Measurements from ENCODE around the gene SARNP.

Gene SARNP

GRCh38 chr12:55812088-55812487, 5.4 kb downstream of the SARNP start:
- in situ Hi-C loops (cut with MboI; ENCODE audit: low sequenced_read_pairs, unreplicated experiment), result no loop called here
- DNase-seq (ENCODE audit: low spot score), result no peak
- no peak for TF ChIP-seq CTCF (IDR thresholded peaks at IDR 0.05; ENCODE audit: borderline replicate concordance, control extremely low read depth, extremely low read depth, insufficient read depth, missing control alignments)

DNA sequence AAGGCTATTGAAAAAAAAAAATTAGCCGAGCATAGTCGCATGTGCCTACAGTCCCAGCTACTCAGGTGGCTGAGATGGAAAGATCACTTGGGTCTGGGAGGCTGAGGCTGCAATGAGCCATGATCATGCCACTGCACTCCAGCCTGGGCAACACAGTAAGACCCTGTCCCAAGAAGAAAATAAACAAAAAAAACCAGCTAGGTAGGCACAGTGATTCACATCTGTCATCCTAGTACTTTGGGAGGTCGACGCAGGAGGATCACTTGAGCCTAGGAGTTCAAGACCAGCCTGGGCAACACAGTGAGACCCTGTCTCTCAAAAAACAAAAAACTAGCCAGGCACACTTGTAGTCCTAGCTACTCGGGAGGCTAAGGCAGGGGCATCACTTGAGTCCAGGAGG, 8.2 kb downstream of the SARNP start:
- TF ChIP-seq CTCF (IDR thresholded peaks at IDR 0.05; ENCODE audit: borderline replicate concordance, control extremely low read depth, extremely low read depth, insufficient read depth, missing control alignments), result no peak
- in situ Hi-C loops (cut with MboI; ENCODE audit: low sequenced_read_pairs, unreplicated experiment), result no loop called here

DNA sequence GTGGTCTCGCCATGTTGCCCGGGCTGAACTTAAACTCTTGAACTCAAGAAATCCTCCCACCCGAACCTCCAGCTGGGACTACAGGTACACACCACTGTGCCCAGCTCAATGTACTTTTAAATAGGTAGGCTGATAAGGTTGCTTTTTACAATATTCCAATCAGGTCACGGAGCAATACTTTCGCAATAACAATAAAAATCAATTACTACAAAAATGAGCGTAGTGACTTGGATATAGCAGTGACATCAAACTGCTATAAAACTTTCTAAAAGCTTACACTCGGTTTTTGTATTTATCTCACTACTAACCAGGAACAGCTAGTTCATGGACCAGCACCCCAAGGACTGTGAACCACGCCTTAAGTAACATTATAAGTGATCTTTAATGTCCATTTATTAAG, 10.5 kb downstream of the SARNP start:
- no peak for DNase-seq (ENCODE audit: low spot score)
- no peak for TF ChIP-seq CTCF (IDR thresholded peaks at IDR 0.05; ENCODE audit: borderline replicate concordance, control extremely low read depth, extremely low read depth, insufficient read depth, missing control alignments)
- in situ Hi-C loops (cut with MboI; ENCODE audit: low sequenced_read_pairs, unreplicated experiment), result no loop called here

More for the DNA sequence above, 8.2 kb downstream of the SARNP start:
- no peak for DNase-seq (ENCODE audit: low spot score)

DNA sequence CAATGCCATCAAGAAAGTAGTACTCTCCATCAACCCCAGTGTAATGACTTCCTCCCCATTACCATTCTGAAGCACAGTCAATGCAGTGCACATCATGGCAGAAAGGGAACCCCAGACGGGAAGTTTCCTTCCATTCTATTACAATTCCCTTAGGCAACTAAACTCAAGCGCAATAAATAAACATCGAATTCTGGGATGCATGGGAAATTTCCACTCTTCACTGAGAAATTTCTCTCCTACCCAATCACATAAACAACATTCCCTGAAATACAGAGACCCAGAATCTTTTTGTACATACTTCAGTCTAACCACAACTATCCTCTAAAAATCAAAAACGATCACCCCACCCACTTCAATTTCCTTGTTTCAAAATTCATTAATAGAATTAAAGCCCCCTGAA, 20.0 kb downstream of the SARNP start:
- no peak for TF ChIP-seq CTCF (IDR thresholded peaks at IDR 0.05; ENCODE audit: borderline replicate concordance, control extremely low read depth, extremely low read depth, insufficient read depth, missing control alignments)
- in situ Hi-C loops (cut with MboI; ENCODE audit: low sequenced_read_pairs, unreplicated experiment), result no loop called here
- no peak for DNase-seq (ENCODE audit: low spot score)

- no peak for DNase-seq (ENCODE audit: low spot score)
- TF ChIP-seq CTCF (IDR thresholded peaks at IDR 0.05; ENCODE audit: borderline replicate concordance, control extremely low read depth, extremely low read depth, insufficient read depth, missing control alignments), result no peak
- in situ Hi-C loops (cut with MboI; ENCODE audit: low sequenced_read_pairs, unreplicated experiment), result no loop called here
Observed at GRCh38 chr12:55797068-55797467, 20.5 kb downstream of the SARNP start.

- TF ChIP-seq CTCF (IDR thresholded peaks at IDR 0.05; ENCODE audit: borderline replicate concordance, control extremely low read depth, extremely low read depth, insufficient read depth, missing control alignments), result no peak
- in situ Hi-C loops (cut with MboI; ENCODE audit: low sequenced_read_pairs, unreplicated experiment), result no loop called here
- DNase-seq (ENCODE audit: low spot score), result no peak
Observed at GRCh38 chr12:55795950-55796349, 21.6 kb downstream of the SARNP start.

- TF ChIP-seq CTCF (IDR thresholded peaks at IDR 0.05; ENCODE audit: borderline replicate concordance, control extremely low read depth, extremely low read depth, insufficient read depth, missing control alignments), result no peak
- in situ Hi-C loops (cut with MboI; ENCODE audit: low sequenced_read_pairs, unreplicated experiment), result no loop called here
- no peak for DNase-seq (ENCODE audit: low spot score)
Observed at GRCh38 chr12:55789893-55790292, 27.6 kb downstream of the SARNP start.

Data from GM13976 (cell line).